DOHH2 (cell line): ENCODE measurements around the gene KLK15.

Source experiments
- H3F3A ChIP-seq: fragments of 200-600 bp; sonication (generic), shearing (Covaris generic); 2 replicates; pipeline ENCODE4 v1.6.0; 2016; ENCODE audit warnings: antibody characterized with exemption, mild to moderate bottlenecking; ENCODE audit not compliant: control insufficient read depth, insufficient read depth
- H3K27ac ChIP-seq: fragments of 200-600 bp; sonication (generic); 2 replicates; pipeline ENCODE4 v1.5.1; 2014; ENCODE audit warnings: low read depth, mild to moderate bottlenecking, low read length, moderate library complexity
- H3K27me3 ChIP-seq: fragments of 200-600 bp; sonication (generic); 2 replicates; pipeline ENCODE4 v1.6.1; 2014; ENCODE audit warnings: mild to moderate bottlenecking, low read length, mixed read lengths; ENCODE audit not compliant: control insufficient read depth
- H3K36me3 ChIP-seq: fragments of 200-600 bp; sonication (generic); 2 replicates; pipeline ENCODE4 v1.6.1; 2014; ENCODE audit warnings: mild to moderate bottlenecking, low read length, moderate library complexity, mixed read lengths; ENCODE audit not compliant: control insufficient read depth
- H3K4me1 ChIP-seq: fragments of 200-600 bp; sonication (generic); 2 replicates; pipeline ENCODE4 v1.6.1; 2014; ENCODE audit warnings: mild to moderate bottlenecking, low read length, mixed read lengths; ENCODE audit not compliant: control insufficient read depth
- H3K4me2 ChIP-seq: fragments of 200-600 bp; sonication (generic); 2 replicates; pipeline ENCODE4 v1.6.0; 2014; ENCODE audit warnings: mild to moderate bottlenecking, low read length, moderate library complexity
- H3K4me3 ChIP-seq: fragments of 200-600 bp; sonication (generic); 2 replicates; pipeline ENCODE4 v1.5.1; 2014; ENCODE audit warnings: mild to moderate bottlenecking, low read length, mixed read lengths
- H3K79me2 ChIP-seq: fragments of 200-600 bp; sonication (generic); 2 replicates; pipeline ENCODE4 v1.6.1; 2014; ENCODE audit warnings: mild to moderate bottlenecking, low read length, mixed read lengths; ENCODE audit not compliant: control insufficient read depth
- H3K9me2 ChIP-seq: fragments of 200-600 bp; sonication (generic); replicated peaks from 2 replicates; pipeline ENCODE4 v1.6.1; 2014; ENCODE audit warnings: mild to moderate bottlenecking, low read length, mixed read lengths; ENCODE audit not compliant: control insufficient read depth
- H3K9me3 ChIP-seq: fragments of 200-600 bp; sonication (generic); 2 replicates; pipeline ENCODE4 v1.6.1; 2014; ENCODE audit warnings: antibody characterized with exemption, low read length, mixed read lengths; ENCODE audit not compliant: control insufficient read depth, insufficient read depth
- H4K20me1 ChIP-seq: fragments of 200-600 bp; sonication (generic); 2 replicates; pipeline ENCODE4 v1.6.0; 2014; ENCODE audit warnings: low read depth, mild to moderate bottlenecking, antibody characterized with exemption, low read length, moderate library complexity; ENCODE audit not compliant: control insufficient read depth, insufficient read depth
- CTCF ChIP-seq: fragments of 200-600 bp; sonication (generic); IDR thresholded peaks from one replicate; pipeline ENCODE4 v1.5.1; 2014; ENCODE audit warnings: antibody characterized with exemption, mild to moderate bottlenecking, low read depth, low read length; ENCODE audit not compliant: poor library complexity, severe bottlenecking
- EZH2phosphoT487 ChIP-seq: fragments of 200-600 bp; sonication (generic); IDR thresholded peaks from 2 replicates; pipeline ENCODE4 v1.6.1; 2017; ENCODE audit warnings: borderline replicate concordance, mild to moderate bottlenecking, antibody characterized with exemption, low read length, moderate library complexity, mixed read lengths

KLK15 gene, protein sequence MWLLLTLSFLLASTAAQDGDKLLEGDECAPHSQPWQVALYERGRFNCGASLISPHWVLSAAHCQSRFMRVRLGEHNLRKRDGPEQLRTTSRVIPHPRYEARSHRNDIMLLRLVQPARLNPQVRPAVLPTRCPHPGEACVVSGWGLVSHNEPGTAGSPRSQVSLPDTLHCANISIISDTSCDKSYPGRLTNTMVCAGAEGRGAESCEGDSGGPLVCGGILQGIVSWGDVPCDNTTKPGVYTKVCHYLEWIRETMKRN

GRCh38 chr19:50833117-50833801, at the start of gene KLK15:
Gene KLK15 (minus strand): TSS chr19:50833574. CDS start chr19:50831492, 2,082 bp downstream.
- Histone ChIP-seq H3K79me2 (no peaks in the 10 kb centered on the region), H3K4me2 (no peak within 1 kb of the TSS), H3K4me3 (no peak within 1 kb of the TSS)

DNA sequence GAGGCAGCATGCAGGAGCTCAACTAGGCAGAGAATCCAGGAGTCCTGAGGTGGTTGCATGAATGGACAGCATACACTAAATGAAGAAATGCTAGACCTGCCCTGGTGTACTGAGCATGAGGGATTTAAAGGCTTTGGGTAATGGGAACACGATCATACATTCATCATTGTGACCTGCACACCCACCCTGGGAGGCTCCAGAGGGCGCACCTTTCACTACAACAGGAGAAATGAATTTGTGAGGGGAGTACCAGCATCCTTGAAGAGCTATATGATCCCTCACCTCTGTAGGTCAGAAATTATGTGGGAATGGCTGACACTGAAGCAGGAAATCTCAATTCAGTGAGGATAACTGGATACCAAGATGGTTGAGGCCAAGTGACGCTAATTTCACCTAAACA, 48.8 kb upstream of the KLK15 start:
- no peaks in the 10 kb centered on the region for H3K9me2 ChIP-seq
- no peak overlapping the region for H3K4me3 ChIP-seq
- peaks cover 30% of the 10 kb centered on the region for H3K27me3 ChIP-seq
- H3F3A ChIP-seq: no peaks in the 10 kb centered on the region
- H3K27ac ChIP-seq: no peak overlapping the region
- H3K4me1 ChIP-seq: no peaks in the 10 kb centered on the region
- no peaks in the 10 kb centered on the region for H3K79me2 ChIP-seq
- TF ChIP-seq EZH2phosphoT487 (no peak), CTCF (peak; percentile 54)
- H3K4me2 ChIP-seq: no peak overlapping the region
- H3K9me3 ChIP-seq: no peaks in the 10 kb centered on the region
- no peaks in the 10 kb centered on the region for H3K36me3 ChIP-seq
- H4K20me1 ChIP-seq: no peaks in the 10 kb centered on the region

More at GRCh38 chr19:50833117-50833801, at the start of gene KLK15:
- H3K9me3 ChIP-seq: no peaks in the 10 kb centered on the region
- no peaks in the 10 kb centered on the region for H3K36me3 ChIP-seq
- H3K27me3 ChIP-seq: peaks cover 26% of the 10 kb centered on the region
- H4K20me1 ChIP-seq: no peaks in the 10 kb centered on the region
- no peak within 1 kb of the TSS for H3K27ac ChIP-seq
- TF ChIP-seq CTCF (no peak), EZH2phosphoT487 (no peak)
- peaks cover 13% of the 10 kb centered on the region for H3K4me1 ChIP-seq
- no peaks in the 10 kb centered on the region for H3K9me2 ChIP-seq
- H3F3A ChIP-seq: no peaks in the 10 kb centered on the region

DNA sequence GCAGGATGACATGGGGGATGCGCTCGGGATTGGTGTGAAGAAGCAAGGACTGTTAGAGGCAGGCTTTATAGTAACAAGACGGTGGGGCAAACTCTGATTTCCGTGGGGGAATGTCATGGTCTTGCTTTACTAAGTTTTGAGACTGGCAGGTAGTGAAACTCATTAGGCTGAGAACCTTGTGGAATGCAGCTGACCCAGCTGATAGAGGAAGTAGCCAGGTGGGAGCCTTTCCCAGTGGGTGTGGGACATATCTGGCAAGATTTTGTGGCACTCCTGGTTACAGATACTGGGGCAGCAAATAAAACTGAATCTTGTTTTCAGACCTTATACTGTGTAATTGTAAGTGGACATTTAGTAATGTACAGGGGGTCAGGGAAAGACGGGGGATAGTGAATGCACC, 46.9 kb upstream of the KLK15 start:
- Histone ChIP-seq H3K9me3 (no peaks in the 10 kb centered on the region), H3K27ac (no peak overlapping the region), H3K36me3 (no peaks in the 10 kb centered on the region), H3K4me1 (no peaks in the 10 kb centered on the region), H3F3A (no peaks in the 10 kb centered on the region), H3K9me2 (no peaks in the 10 kb centered on the region), H3K4me3 (no peak overlapping the region), H3K4me2 (no peak overlapping the region), H3K27me3 (peaks cover 33% of the 10 kb centered on the region), H3K79me2 (no peaks in the 10 kb centered on the region), H4K20me1 (no peaks in the 10 kb centered on the region)
- TF ChIP-seq CTCF (no peak), EZH2phosphoT487 (no peak)
